K562 (cell line): ENCODE measurements around the gene SF3B3. TPM values are rescaled to one million over a fixed set of nuclear protein-coding genes. Genes with fewer than 3 reads are reported as not detected.

Experiments
- ATAC-seq: fragments of 200-7000 bp; cut with Tn5 transposase; 3 replicates; pipeline ENCODE4 v1.9.1; 2020; ENCODE audit warnings: moderate library complexity
- BruUV-seq: library from RNA; stranded (reverse); fragments of 400-500 nt; replicated peaks from 2 replicates; lab custom pipeline; 2021; lab: Mats Ljungman, UMichigan
- CTCF ChIA-PET: fragments of 300-600 bp; formaldehyde crosslinking; extraction: SDS; loops from one replicate; lab custom pipeline; 2021; ENCODE audit warnings: low intra/inter-chr PET ratio; lab: Yijun Ruan, JAX
- POLR2A ChIA-PET: fragments of 300-600, 350-650 bp; sonication (Branson Sonifier 250); formaldehyde crosslinking; extraction: SDS; loops from one replicate; lab custom pipeline; 2021; ENCODE audit warnings: antibody characterized with exemption, inconsistent platforms; lab: Yijun Ruan, JAX
- DNase-seq, 4 experiments: peaks; one replicate each; pipeline versions ENCODE4 v3.0.0 to v3.0.0-alpha.2; 2011 to 2018; ENCODE audit warnings: low spot score in 3 of 4, mixed read lengths in 3 of 4; ENCODE audit errors: extremely low read depth in 1 of 4
- FAIRE-seq: peaks from 2 replicates; lab custom pipeline; 2011; peaks lifted over from hg19 to GRCh38; lab: Jason Lieb, UNC
- H2AFZ ChIP-seq: 2 replicates; pipeline ENCODE4 v1.6.0; 2011; ENCODE audit warnings: low read depth, low read length, control low read depth, inconsistent platforms
- H3K27ac ChIP-seq: fragments of 200-600 bp; 3 replicates; pipeline ENCODE4 v1.8.0; 2011; ENCODE audit warnings: low read depth, mild to moderate bottlenecking, control low read depth, inconsistent platforms, low read length, moderate library complexity, mixed read lengths; ENCODE audit errors: extremely low read depth
- H3K27me3 ChIP-seq, 2 experiments: fragments of 300-600 bp in 1 of 2; 2 replicates in 1 of 2; 3 replicates in 1 of 2; pipeline versions ENCODE4 v1.6.0 to v1.8.0; 2011; ENCODE audit warnings: inconsistent platforms in 2 of 2, low read length in 2 of 2, mild to moderate bottlenecking in 1 of 2, mixed read lengths in 1 of 2, moderate library complexity in 1 of 2; ENCODE audit not compliant: control insufficient read depth in 2 of 2, insufficient read depth in 2 of 2
- H3K36me3 ChIP-seq: fragments of 300-600 bp; 3 replicates; pipeline ENCODE4 v1.8.0; 2011; ENCODE audit warnings: mild to moderate bottlenecking, low read length, inconsistent platforms; ENCODE audit not compliant: control insufficient read depth, insufficient read depth
- H3K4me1 ChIP-seq, 2 experiments: fragments of 200-600 bp in 1 of 2; replicated peaks in 1 of 2; 2 replicates in 1 of 2; 3 replicates in 1 of 2; pipeline versions ENCODE4 v1.5.1 to v1.8.0; 2011; ENCODE audit warnings: inconsistent platforms in 2 of 2, low read length in 2 of 2, mild to moderate bottlenecking in 1 of 2, mixed read lengths in 1 of 2, moderate library complexity in 1 of 2; ENCODE audit not compliant: control insufficient read depth in 2 of 2, insufficient read depth in 2 of 2
- H3K4me2 ChIP-seq: 2 replicates; pipeline ENCODE4 v1.6.1; 2011; ENCODE audit warnings: low read length, control low read depth, inconsistent platforms, mixed read lengths; ENCODE audit not compliant: insufficient read depth
- H3K4me3 ChIP-seq: fragments of 200-600 bp; sonication (generic), shearing (Covaris generic); 2 replicates; pipeline ENCODE4 v1.5.1; 2016; ENCODE audit warnings: control low read depth, inconsistent platforms
- H3K79me2 ChIP-seq: fragments of 200-600 bp; 3 replicates; pipeline ENCODE4 v1.8.0; 2011; ENCODE audit warnings: low read length, inconsistent platforms; ENCODE audit not compliant: control insufficient read depth, insufficient read depth
- H3K9ac ChIP-seq, 2 experiments: 2 replicates each; pipeline versions ENCODE4 v1.6.0 to v1.6.1; 2011; ENCODE audit warnings: low read depth in 2 of 2, low read length in 2 of 2, control low read depth in 1 of 2, inconsistent platforms in 1 of 2, mild to moderate bottlenecking in 1 of 2, mixed read lengths in 1 of 2; ENCODE audit not compliant: insufficient read depth in 1 of 2
- H3K9me1 ChIP-seq: one replicate; pipeline ENCODE4 v1.6.0; 2011; ENCODE audit warnings: inconsistent platforms, mild to moderate bottlenecking, low read length, moderate library complexity; ENCODE audit not compliant: control insufficient read depth, insufficient read depth
- H3K9me3 ChIP-seq: replicated peaks from 2 replicates; pipeline ENCODE4 v1.5.1; 2011; ENCODE audit warnings: low read depth, low read length, inconsistent platforms; ENCODE audit not compliant: control insufficient read depth, insufficient read depth
- H4K20me1 ChIP-seq: replicated peaks from 2 replicates; pipeline ENCODE4 v1.6.1; 2011; ENCODE audit warnings: low read length, inconsistent platforms, mixed read lengths; ENCODE audit not compliant: control insufficient read depth, insufficient read depth
- CBX5 ChIP-seq: IDR thresholded peaks from 2 replicates; pipeline ENCODE4 v1.6.1; 2014; ENCODE audit warnings: low read depth, borderline replicate concordance
- FIP1L1 ChIP-seq: fragments of 200-400 bp; formaldehyde crosslinking; IDR thresholded peaks from 2 replicates; pipeline ENCODE4 v1.6.1; 2018; ENCODE audit warnings: mild to moderate bottlenecking, low read depth, low read length; ENCODE audit not compliant: poor library complexity, severe bottlenecking
- FOS ChIP-seq: IDR thresholded peaks from 3 replicates; pipeline ENCODE4 v1.6.1; 2011; ENCODE audit not compliant: insufficient read length; ENCODE audit errors: extremely low read depth
- GTF2E2 ChIP-seq: fragments of 200-800 bp; sonication (Bioruptor generic); IDR thresholded peaks from 2 replicates; pipeline ENCODE4 v1.6.1; 2016; ENCODE audit warnings: missing genetic modification characterization, missing compliant biosample characterization
- POLR2G ChIP-seq: fragments of 200-400 bp; formaldehyde crosslinking; IDR thresholded peaks from 2 replicates; pipeline ENCODE4 v1.6.1; 2017; ENCODE audit warnings: low read depth, mild to moderate bottlenecking, antibody characterized with exemption, low read length, moderate library complexity
- RBFOX2 ChIP-seq: fragments of 200-400 bp; formaldehyde crosslinking; IDR thresholded peaks from 2 replicates; pipeline ENCODE4 v1.6.1; 2017; ENCODE audit warnings: low read depth, mild to moderate bottlenecking, low read length, moderate library complexity
- SMAD2 ChIP-seq: fragments of 150-350 bp; IDR thresholded peaks from 2 replicates; pipeline ENCODE4 v1.6.1; 2014; ENCODE audit warnings: low read depth, mild to moderate bottlenecking, low read length
- SOX6 ChIP-seq: fragments of 450-650 bp; IDR thresholded peaks from 2 replicates; pipeline ENCODE4 v1.6.1; 2014; ENCODE audit warnings: mild to moderate bottlenecking
- U2AF2 ChIP-seq: fragments of 200-400 bp; formaldehyde crosslinking; optimal IDR thresholded peaks from 2 replicates; pipeline ENCODE3; 2017; ENCODE audit warnings: low read depth, mild to moderate bottlenecking, low read length
- ZBTB17 ChIP-seq: fragments of 450-650 bp; formaldehyde crosslinking; IDR thresholded peaks from 2 replicates; pipeline ENCODE4 v1.4.0; 2020; ENCODE audit warnings: mild to moderate bottlenecking
- ZFPM2 ChIP-seq: fragments of 250-450 bp; sonication (Bioruptor Pico); IDR thresholded peaks from 2 replicates; pipeline ENCODE4 v1.5.1; 2022; ENCODE audit warnings: mild to moderate bottlenecking
- ZNF253 ChIP-seq: fragments of 250-450 bp; sonication (Bioruptor Pico); conservative IDR thresholded peaks from 2 replicates; pipeline ENCODE4 v1.6.1; 2021; ENCODE audit warnings: mild to moderate bottlenecking
- ZNF699 ChIP-seq: fragments of 250-450 bp; sonication (Bioruptor Pico); IDR thresholded peaks from 2 replicates; pipeline ENCODE4 v1.8.0; 2021; ENCODE audit warnings: mild to moderate bottlenecking, moderate library complexity; ENCODE audit not compliant: insufficient replicate concordance
- ZNF79 ChIP-seq: fragments of 250-450 bp; sonication (Bioruptor Pico); IDR thresholded peaks from 2 replicates; pipeline ENCODE4 v1.4.0; 2020; ENCODE audit warnings: low read depth, mild to moderate bottlenecking, moderate library complexity
- WGBS: fragments of 100-300 bp; shearing (Covaris generic); methylation state at CpG from one replicate; pipeline ENCODE4 v1.1.6; 2016; ENCODE audit warnings: low coverage, mixed read lengths; ENCODE audit not compliant: insufficient coverage; ENCODE audit errors: missing lambda C conversion rate; 5-methylcytosine and 5-hydroxymethylcytosine counted together
- in situ Hi-C: fragments of 300-500 bp; cut with MboI; formaldehyde crosslinking; loops from 4 replicates; pipeline ENCODE4 v1.15.0; 2018; ENCODE audit warnings: inconsistent platforms, mixed read lengths
- intact Hi-C: fragments of 100-400 bp; cut with micrococcal nuclease; formaldehyde crosslinking; loops from 2 replicates; pipeline ENCODE4 v1.14.2; 2022
- polyA plus RNA-seq, 8 experiments: library from polyadenylated mRNA; depleted of rRNA in 4 of 8; stranded (reverse) in 5 of 8; unstranded in 3 of 8; fragments of >200 nt; fragmentation: Nextera tagmentation in 2 of 8; fragmentation: Illumina TruSeq in 1 of 8; extraction: Ambion mirVana in 2 of 8; extraction: Trizol in 1 of 8; gene quantifications; 2 replicates each; pipeline versions ENCODE4 v1.2.1 to v1.2.3, GENCODE V29; 2011 to 2014; ENCODE audit warnings: inconsistent platforms in 1 of 8, missing spikeins in 1 of 8
- total RNA-seq, 7 experiments: library from RNA; depleted of rRNA in 6 of 7; stranded (reverse); fragments of >200 nt in 6 of 7; fragmentation: Illumina TruSeq in 2 of 7; extraction: Trizol in 2 of 7; gene quantifications; 2 replicates each; pipeline versions ENCODE4 v1.2.1 to v1.2.3, GENCODE V29; 2011 to 2021; ENCODE audit warnings: low replicate concordance in 1 of 7

Gene SF3B3
- total and polyA plus RNA-seq, 9 of the 15 experiments (the other 6 are each of a cell fraction or from before 2014, with no cell fraction given) = 98.9 to 546 (median 221) TPM

GRCh38 chr16:70474320-70475053 is 49.1 kb upstream of the SF3B3 start:
- in situ Hi-C loops (no loop called here), intact Hi-C loops (no loop called here)
- no peak overlapping the region for H3K4me3 ChIP-seq
- 86% methylated on average over 20 of the region's 22 CpGs for WGBS
- no peak overlapping the region for H2AFZ ChIP-seq
- no peak overlapping the region; a peak in 1 of 4 replicates for H3K9ac ChIP-seq
- no peak for DNase-seq
- H3K36me3 ChIP-seq = peaks cover 32% of the 10 kb centered on the region; the same call in 1 of the 3 replicates
- no peaks in the 10 kb centered on the region for H3K9me1 ChIP-seq
- CTCF ChIA-PET = no interaction called here
- TF ChIP-seq RBFOX2 (peak; percentile 28; the same call in 1 of the 2 replicates), ZNF699 (CRISPR knock-in tag) (no peak), ZFPM2 (CRISPR knock-in tag) (no peak), ZNF79 (CRISPR knock-in tag) (no peak), GTF2E2 (no peak), U2AF2 (no peak), SMAD2 (no peak), CBX5 (no peak), FIP1L1 (no peak), ZBTB17 (CRISPR knock-in tag) (no peak), POLR2G (peak; percentile 56; the same call in 1 of the 2 replicates), ZNF253 (no peak), FOS (no peak), SOX6 (no peak)
- no peak for FAIRE-seq
- peaks cover 0 to 41% of the 10 kb centered on the region in 2 experiments; a peak in 3 of 5 replicates for H3K4me1 ChIP-seq
- POLR2A ChIA-PET = interaction anchor here (0.5 to 0.7 kb wide), 3 partner anchors 8 to 83 kb away, joined by 3 read pairs; no protein-coding TSS in a partner anchor
- no TSS peak for BruUV-seq
- H3K79me2 ChIP-seq = no peaks in the 10 kb centered on the region
- no peaks in the 10 kb centered on the region for H3K9me3 ChIP-seq
- H3K27me3 ChIP-seq = no peaks in the 10 kb centered on the region
- no peak overlapping the region for H3K27ac ChIP-seq
- H4K20me1 ChIP-seq = peaks cover 3% of the 10 kb centered on the region; the same call in 1 of the 2 replicates
- H3K4me2 ChIP-seq = no peak overlapping the region
- ATAC-seq = no peak
